Spleen (tissue), 11 donors: ENCODE results near the gene ZDHHC14. TPM values are rescaled to one million over a fixed set of nuclear protein-coding genes. Genes with fewer than 3 reads are reported as not detected.

ENCODE experiments used
- DNase-seq: peaks from one replicate; pipeline ENCODE4 v3.0.0-alpha.2; 2020
- H3K27ac ChIP-seq, 8 donors: fragments of 200-600 bp; sonication (generic) in 7 of 8; 1 replicate in 4 of 8; 2 replicates in 4 of 8; pipeline versions ENCODE4 v1.5.0 to v1.8.0; 2016 to 2021; ENCODE audit warnings: inconsistent platforms in 4 of 8, mild to moderate bottlenecking in 4 of 8, moderate library complexity in 1 of 8
- H3K27me3 ChIP-seq, 7 donors: fragments of 200-600 bp; sonication (generic) in 6 of 7; replicated peaks in 1 of 7; 1 replicate in 4 of 7; 2 replicates in 3 of 7; pipeline versions ENCODE4 v1.5.0 to v1.8.0; 2016 to 2021; ENCODE audit warnings: inconsistent platforms in 3 of 7, mild to moderate bottlenecking in 1 of 7
- H3K36me3 ChIP-seq, 6 donors: fragments of 200-600 bp; sonication (generic) in 5 of 6; 1 replicate in 4 of 6; 2 replicates in 2 of 6; pipeline versions ENCODE4 v1.5.0 to v1.8.0; 2016 to 2021; ENCODE audit warnings: inconsistent platforms in 2 of 6
- H3K4me1 ChIP-seq, 6 donors: fragments of 200-600 bp; sonication (generic) in 5 of 6; 1 replicate in 3 of 6; 2 replicates in 3 of 6; pipeline versions ENCODE4 v1.5.0 to v1.8.0; 2016 to 2021; ENCODE audit warnings: inconsistent platforms in 3 of 6
- H3K4me3 ChIP-seq, 8 donors: fragments of 200-600 bp; sonication (generic) in 7 of 8; 1 replicate in 4 of 8; 2 replicates in 4 of 8; pipeline versions ENCODE4 v1.5.0 to v1.8.0; 2016 to 2021; ENCODE audit warnings: inconsistent platforms in 4 of 8, mild to moderate bottlenecking in 4 of 8, moderate library complexity in 2 of 8
- H3K9me3 ChIP-seq, 8 donors: fragments of 200-600 bp; sonication (generic) in 7 of 8; 1 replicate in 4 of 8; 2 replicates in 4 of 8; pipeline versions ENCODE4 v1.5.0 to v1.8.0; 2016 to 2021; ENCODE audit warnings: inconsistent platforms in 4 of 8
- POLR2A ChIP-seq, 3 donors: fragments of 450-650 bp; IDR thresholded peaks; one replicate each; pipeline ENCODE4 v1.5.1; 2017; ENCODE audit warnings: antibody characterized with exemption in 3 of 3, mild to moderate bottlenecking in 1 of 3
- POLR2AphosphoS5 ChIP-seq, 3 donors: sonication (generic); formaldehyde crosslinking; IDR thresholded peaks; one replicate each; pipeline ENCODE4 v1.5.1; 2017; ENCODE audit warnings: antibody characterized with exemption in 3 of 3
- WGBS, 5 donors: extraction: QIAGEN DNeasy Blood & Tissue Kit in 3 of 5; methylation state at CpG; one replicate each; pipeline versions ENCODE4 v1.1.5 to v1.1.7; 2013 to 2018; 5-methylcytosine and 5-hydroxymethylcytosine counted together
- intact Hi-C: fragments of 100-400 bp; cut with DNase I; formaldehyde crosslinking; loops from one replicate; pipeline ENCODE4 v1.15.0; 2023; ENCODE audit warnings: low total_unique reads
- polyA plus RNA-seq, 3 donors: library from polyadenylated mRNA; stranded (reverse); fragments of 200-250 nt; gene quantifications; one replicate each; pipeline ENCODE4 v1.2.1, GENCODE V29; 2013
- total RNA-seq, 7 donors: library from RNA; depleted of rRNA in 3 of 7; stranded (reverse); fragments of >200 nt in 3 of 7; fragmentation: NEBNext Ultra II Directional in 4 of 7; extraction: Animal tissue kit (Norgen Biotek cat#: 25700) in 4 of 7; gene quantifications; one replicate each; pipeline versions ENCODE4 v1.1.0 to v1.2.1, GENCODE V29; 2016 to 2021
- TF ChIP-seq, protein P1 (sequence below), 11 experiments: fragments of 200-600 bp in 7 of 11; fragments of 450-650 bp in 4 of 11; sonication (generic) in 4 of 11; IDR thresholded peaks in 8 of 11; conservative IDR thresholded peaks in 3 of 11; 1 replicate in 7 of 11; 2 replicates in 4 of 11; pipeline versions ENCODE4 v1.4.0 to v1.8.0; 2016 to 2021; ENCODE audit warnings: antibody characterized with exemption in 11 of 11, inconsistent platforms in 4 of 11, mild to moderate bottlenecking in 1 of 11
- donor health status: healthy with polysubstance abuse.
- donor health status: DM: no; HTN: no; CAD: no; lungs with moderate emphysema.
- donor health status: DM: no; HTN: no; CAD: no.
- donor health status: Bipolar disorder and iron deficiency.
- donor health status: healthy.
- donor health status: DM: no; HTN: no; CAD: no.
- donor health status: DM: yes; HTN: yes; CAD: no.

ZDHHC14 gene
- total and polyA plus RNA-seq, 10 donors = 7.8 to 18.2 (median 11.7) TPM

DNA sequence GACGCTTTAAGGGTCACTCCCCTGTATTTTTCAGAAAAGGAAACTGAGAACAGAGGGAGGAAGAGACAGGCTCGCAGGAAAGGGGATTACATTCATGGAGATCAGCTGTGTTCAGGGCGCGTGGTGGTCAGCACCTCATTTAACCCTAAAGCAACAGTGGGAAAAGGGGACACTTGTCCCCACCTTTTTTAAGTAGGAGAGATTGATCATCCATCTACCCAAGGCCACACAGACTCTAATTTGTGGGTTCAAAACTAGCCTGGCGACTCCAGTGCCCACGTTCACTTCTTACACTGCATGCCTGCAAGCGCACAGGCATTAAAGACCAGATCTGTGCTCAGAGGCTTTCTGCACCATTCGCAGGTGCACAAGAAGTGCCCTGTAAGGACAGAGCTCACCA, 274.1 kb downstream of the ZDHHC14 start:
- TF ChIP-seq POLR2AphosphoS5 (IDR thresholded peaks at IDR 0.05) (no peak), POLR2A (IDR thresholded peaks at IDR 0.05) (no peak)
- TF ChIP-seq, protein P1, sequence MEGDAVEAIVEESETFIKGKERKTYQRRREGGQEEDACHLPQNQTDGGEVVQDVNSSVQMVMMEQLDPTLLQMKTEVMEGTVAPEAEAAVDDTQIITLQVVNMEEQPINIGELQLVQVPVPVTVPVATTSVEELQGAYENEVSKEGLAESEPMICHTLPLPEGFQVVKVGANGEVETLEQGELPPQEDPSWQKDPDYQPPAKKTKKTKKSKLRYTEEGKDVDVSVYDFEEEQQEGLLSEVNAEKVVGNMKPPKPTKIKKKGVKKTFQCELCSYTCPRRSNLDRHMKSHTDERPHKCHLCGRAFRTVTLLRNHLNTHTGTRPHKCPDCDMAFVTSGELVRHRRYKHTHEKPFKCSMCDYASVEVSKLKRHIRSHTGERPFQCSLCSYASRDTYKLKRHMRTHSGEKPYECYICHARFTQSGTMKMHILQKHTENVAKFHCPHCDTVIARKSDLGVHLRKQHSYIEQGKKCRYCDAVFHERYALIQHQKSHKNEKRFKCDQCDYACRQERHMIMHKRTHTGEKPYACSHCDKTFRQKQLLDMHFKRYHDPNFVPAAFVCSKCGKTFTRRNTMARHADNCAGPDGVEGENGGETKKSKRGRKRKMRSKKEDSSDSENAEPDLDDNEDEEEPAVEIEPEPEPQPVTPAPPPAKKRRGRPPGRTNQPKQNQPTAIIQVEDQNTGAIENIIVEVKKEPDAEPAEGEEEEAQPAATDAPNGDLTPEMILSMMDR (IDR thresholded peaks at IDR 0.05 in 8 of 11, conservative IDR thresholded peaks at IDR 0.05 in 3 of 11) = no peak
- H3K36me3 ChIP-seq = peaks cover 0 to 66% (median 9%) of the 10 kb centered on the region in 6 donors
- no peak overlapping the region for H3K4me3 ChIP-seq
- intact Hi-C loops = no loop called here
- no peaks in the 10 kb centered on the region for H3K4me1 ChIP-seq
- 89 to 95% (median 91%) methylated on average over 8 of the region's 8 CpGs for WGBS, 5 donors
- no peak overlapping the region for H3K27ac ChIP-seq
- H3K9me3 ChIP-seq = no peaks in the 10 kb centered on the region
- no peak for DNase-seq
- H3K27me3 ChIP-seq = no peaks in the 10 kb centered on the region

- Histone ChIP-seq H3K27me3 (no peaks in the 10 kb centered on the region), H3K9me3 (no peaks in the 10 kb centered on the region), H3K27ac (no peak overlapping the region), H3K36me3 (peaks cover 0 to 67% (median 9%) of the 10 kb centered on the region in 6 donors), H3K4me1 (no peaks in the 10 kb centered on the region), H3K4me3 (no peak overlapping the region)
- DNase-seq = no peak
- no peak for TF ChIP-seq POLR2AphosphoS5 (IDR thresholded peaks at IDR 0.05)
- TF ChIP-seq, protein P1 (IDR thresholded peaks at IDR 0.05 in 8 of 11, conservative IDR thresholded peaks at IDR 0.05 in 3 of 11) = no peak
- no peak for TF ChIP-seq POLR2A (IDR thresholded peaks at IDR 0.05)
- intact Hi-C loops = no loop called here
- 87 to 95% (median 92%) methylated on average over 7 of the region's 7 CpGs for WGBS, 5 donors
Measured at GRCh38 chr6:157656437-157656997, 275.5 kb downstream of the ZDHHC14 start.

- intact Hi-C loops = no loop called here
- peaks cover 0 to 69% (median 9%) of the 10 kb centered on the region in 6 donors for H3K36me3 ChIP-seq
Measured at GRCh38 chr6:157657754-157658153, 276.8 kb downstream of the ZDHHC14 start.

DNA sequence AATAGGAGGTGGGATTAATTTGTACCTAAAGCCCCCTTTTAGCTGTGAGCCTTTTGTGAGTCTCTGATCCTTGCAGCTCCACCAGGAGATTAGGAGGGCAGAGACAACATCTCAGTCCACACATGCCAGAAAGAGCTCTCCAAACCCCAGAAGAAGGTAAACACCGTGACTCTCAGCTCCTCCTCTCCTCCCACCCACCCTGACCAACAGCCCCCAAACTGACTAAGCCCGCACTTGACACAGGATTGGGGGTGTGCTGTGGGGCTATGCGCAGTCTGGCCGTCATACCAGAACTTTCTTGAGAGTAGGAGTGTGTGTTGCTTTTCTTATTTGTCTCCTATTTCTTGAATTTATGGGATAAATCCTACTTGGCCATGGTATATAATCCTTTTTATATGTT, 277.3 kb downstream of the ZDHHC14 start:
- Histone ChIP-seq H3K36me3 (peaks cover 0 to 70% (median 10%) of the 10 kb centered on the region in 6 donors), H3K4me1 (no peaks in the 10 kb centered on the region), H3K9me3 (no peaks in the 10 kb centered on the region), H3K27me3 (no peaks in the 10 kb centered on the region), H3K27ac (no peak overlapping the region), H3K4me3 (no peak overlapping the region)
- WGBS, 5 donors = 91 to 98% (median 96%) methylated on average over 4 of the region's 4 CpGs
- intact Hi-C loops = no loop called here
- DNase-seq = no peak
- no peak for TF ChIP-seq POLR2AphosphoS5 (IDR thresholded peaks at IDR 0.05)
- TF ChIP-seq POLR2A (IDR thresholded peaks at IDR 0.05) = no peak
- TF ChIP-seq, protein P1 (IDR thresholded peaks at IDR 0.05 in 8 of 11, conservative IDR thresholded peaks at IDR 0.05 in 3 of 11) = no peak

More at GRCh38 chr6:157657754-157658153, 276.8 kb downstream of the ZDHHC14 start:
- H3K4me1 ChIP-seq = no peaks in the 10 kb centered on the region
- H3K27me3 ChIP-seq = no peaks in the 10 kb centered on the region
- DNase-seq = no peak
- TF ChIP-seq, protein P1 (IDR thresholded peaks at IDR 0.05 in 8 of 11, conservative IDR thresholded peaks at IDR 0.05 in 3 of 11) = no peak
- TF ChIP-seq POLR2A (IDR thresholded peaks at IDR 0.05) = no peak
- TF ChIP-seq POLR2AphosphoS5 (IDR thresholded peaks at IDR 0.05) = no peak
- H3K9me3 ChIP-seq = no peaks in the 10 kb centered on the region
- WGBS, 5 donors = 95 to 99% (median 96%) methylated on average over 5 of the region's 5 CpGs
- H3K27ac ChIP-seq = no peak overlapping the region
- H3K4me3 ChIP-seq = no peak overlapping the region
